Upper lobe of left lung (tissue), 6 donors: ENCODE measurements around the gene ARHGAP36. TPM values are rescaled to one million over a fixed set of nuclear protein-coding genes. Genes with fewer than 3 reads are reported as not detected.

Source experiments
- ATAC-seq, 2 donors: fragments of 200-7000 bp; cut with Tn5 transposase; one replicate each; pipeline ENCODE4 v1.9.1; 2022; ENCODE audit warnings: mild to moderate bottlenecking in 2 of 2, moderate library complexity in 2 of 2; ENCODE audit not compliant: low FRiP score in 2 of 2
- DNase-seq, 2 donors: peaks; one replicate each; pipeline ENCODE4 v3.0.0-alpha.2; 2019 to 2020
- H3K27ac ChIP-seq, 4 donors: fragments of 200-600 bp; sonication (generic); one replicate each; pipeline ENCODE4 v1.5.1; 2016 to 2019
- H3K27me3 ChIP-seq, 4 donors: fragments of 200-600 bp; sonication (generic); one replicate each; pipeline ENCODE4 v1.5.1; 2017 to 2019
- H3K36me3 ChIP-seq, 4 donors: fragments of 200-600 bp; sonication (generic); one replicate each; pipeline ENCODE4 v1.5.1; 2016 to 2019
- H3K4me1 ChIP-seq, 4 donors: fragments of 200-600 bp; sonication (generic); one replicate each; pipeline ENCODE4 v1.5.1; 2018 to 2019
- H3K4me3 ChIP-seq, 4 donors: fragments of 200-600 bp; sonication (generic); one replicate each; pipeline ENCODE4 v1.5.1; 2017 to 2019; ENCODE audit warnings: mild to moderate bottlenecking in 2 of 4, moderate library complexity in 1 of 4
- H3K9me3 ChIP-seq, 4 donors: fragments of 200-600 bp; sonication (generic); one replicate each; pipeline ENCODE4 v1.5.1; 2018 to 2019
- EP300 ChIP-seq, 4 donors: sonication (generic); formaldehyde crosslinking; IDR thresholded peaks; one replicate each; pipeline ENCODE4 v1.5.1; 2017; ENCODE audit warnings: antibody characterized with exemption in 4 of 4, control low read depth in 2 of 4
- POLR2A ChIP-seq, 4 donors: fragments of 450-650 bp; IDR thresholded peaks; one replicate each; pipeline ENCODE4 v1.5.1; 2016 to 2017; ENCODE audit warnings: antibody characterized with exemption in 4 of 4, mild to moderate bottlenecking in 2 of 4
- POLR2AphosphoS5 ChIP-seq, 2 donors: sonication (generic); formaldehyde crosslinking; IDR thresholded peaks; one replicate each; pipeline ENCODE4 v1.5.1; 2017; ENCODE audit warnings: antibody characterized with exemption in 2 of 2
- WGBS, 2 donors: methylation state at CpG; one replicate each; pipeline ENCODE4 v1.1.5; 2017 to 2018; 5-methylcytosine and 5-hydroxymethylcytosine counted together
- total RNA-seq, 6 donors: library from RNA; depleted of rRNA in 4 of 6; stranded (reverse); fragments of >200 nt in 4 of 6; gene quantifications; one replicate each; pipeline versions ENCODE4 v1.1.0 to v1.2.1, GENCODE V29; 2016 to 2021
- TF ChIP-seq, protein P1 (sequence below), 6 experiments: fragments of 450-650 bp in 4 of 6; fragments of 200-600 bp in 2 of 6; sonication (generic) in 2 of 6; IDR thresholded peaks; one replicate each; pipeline ENCODE4 v1.5.1; 2016 to 2019; ENCODE audit warnings: antibody characterized with exemption in 6 of 6
- donor health status: DM: no; HTN: no; CAD: no; lungs with moderate emphysema.
- donor health status: DM: no; HTN: yes; CAD: no; lungs with severe emphysema.

The ARHGAP36 gene
- total RNA-seq, 6 donors from 2014 or later, result not detected

DNA sequence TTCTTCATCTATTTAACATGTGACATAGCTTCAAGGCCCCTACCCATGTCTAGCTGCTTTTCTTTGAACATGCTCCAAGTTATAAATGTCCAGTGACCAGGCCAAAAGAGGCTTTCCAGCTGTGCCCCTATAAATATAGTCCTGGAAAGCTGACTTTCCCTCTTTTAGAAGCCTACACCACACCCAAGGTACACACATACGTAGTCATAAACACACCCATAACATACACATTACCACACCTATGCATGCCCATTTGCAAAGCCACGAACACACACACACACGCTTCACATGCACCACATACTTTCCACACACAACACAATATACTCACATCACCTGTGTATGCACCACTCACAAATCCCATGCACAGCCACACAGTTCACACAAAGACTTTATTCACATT lies 2.0 kb downstream of the ARHGAP36 start:
- no peak overlapping the region for H3K4me3 ChIP-seq
- H3K36me3 ChIP-seq, result no peaks in the 10 kb centered on the region
- H3K27ac ChIP-seq, result no peak overlapping the region
- H3K27me3 ChIP-seq, result peaks cover 0 to 10% (median 0%) of the 10 kb centered on the region in 4 donors
- DNase-seq (no peak), ATAC-seq (no peak)
- no peak for TF ChIP-seq POLR2A (IDR thresholded peaks at IDR 0.05)
- TF ChIP-seq, protein P1, sequence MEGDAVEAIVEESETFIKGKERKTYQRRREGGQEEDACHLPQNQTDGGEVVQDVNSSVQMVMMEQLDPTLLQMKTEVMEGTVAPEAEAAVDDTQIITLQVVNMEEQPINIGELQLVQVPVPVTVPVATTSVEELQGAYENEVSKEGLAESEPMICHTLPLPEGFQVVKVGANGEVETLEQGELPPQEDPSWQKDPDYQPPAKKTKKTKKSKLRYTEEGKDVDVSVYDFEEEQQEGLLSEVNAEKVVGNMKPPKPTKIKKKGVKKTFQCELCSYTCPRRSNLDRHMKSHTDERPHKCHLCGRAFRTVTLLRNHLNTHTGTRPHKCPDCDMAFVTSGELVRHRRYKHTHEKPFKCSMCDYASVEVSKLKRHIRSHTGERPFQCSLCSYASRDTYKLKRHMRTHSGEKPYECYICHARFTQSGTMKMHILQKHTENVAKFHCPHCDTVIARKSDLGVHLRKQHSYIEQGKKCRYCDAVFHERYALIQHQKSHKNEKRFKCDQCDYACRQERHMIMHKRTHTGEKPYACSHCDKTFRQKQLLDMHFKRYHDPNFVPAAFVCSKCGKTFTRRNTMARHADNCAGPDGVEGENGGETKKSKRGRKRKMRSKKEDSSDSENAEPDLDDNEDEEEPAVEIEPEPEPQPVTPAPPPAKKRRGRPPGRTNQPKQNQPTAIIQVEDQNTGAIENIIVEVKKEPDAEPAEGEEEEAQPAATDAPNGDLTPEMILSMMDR (IDR thresholded peaks at IDR 0.05), result no peak
- TF ChIP-seq POLR2AphosphoS5 (IDR thresholded peaks at IDR 0.05), result no peak
- no peak for TF ChIP-seq EP300 (IDR thresholded peaks at IDR 0.05)
- no peaks in the 10 kb centered on the region for H3K9me3 ChIP-seq
- peaks cover 0 to 6% (median 0%) of the 10 kb centered on the region in 4 donors for H3K4me1 ChIP-seq
- WGBS, 2 donors, result 92 to 93% methylated on average over 3 of the region's 3 CpGs

DNA sequence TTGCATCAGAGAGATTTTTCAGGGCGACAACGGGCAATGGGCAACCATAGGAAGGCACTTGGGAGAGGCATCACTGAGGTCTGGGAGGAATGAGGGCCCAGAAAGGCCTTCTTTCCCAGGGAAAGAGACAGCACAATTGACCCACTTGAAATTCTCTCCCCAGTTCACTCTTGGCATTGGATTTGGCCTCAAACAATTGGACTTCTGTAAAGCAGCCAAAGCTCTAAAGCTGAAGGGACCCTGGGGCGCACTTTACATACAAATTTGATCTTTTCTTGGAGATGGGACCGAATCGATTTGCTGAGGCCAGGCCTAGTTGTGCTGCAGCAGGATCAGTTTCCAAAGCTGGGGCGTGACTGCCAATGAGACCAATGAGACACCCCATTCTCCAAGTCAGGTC lies 3.2 kb downstream of the ARHGAP36 start:
- Histone ChIP-seq H3K4me3 (no peak overlapping the region), H3K4me1 (peaks cover 0 to 6% (median 0%) of the 10 kb centered on the region in 4 donors), H3K36me3 (no peaks in the 10 kb centered on the region), H3K27ac (no peak overlapping the region), H3K27me3 (peaks cover 0 to 10% (median 0%) of the 10 kb centered on the region in 4 donors), H3K9me3 (no peaks in the 10 kb centered on the region)
- ATAC-seq (no peak), DNase-seq (no peak)
- 85 to 100% methylated on average over 1 to 6 of the region's 6 CpGs for WGBS, 2 donors
- no peak for TF ChIP-seq EP300 (IDR thresholded peaks at IDR 0.05)
- TF ChIP-seq POLR2A (IDR thresholded peaks at IDR 0.05), result no peak
- TF ChIP-seq, protein P1 (IDR thresholded peaks at IDR 0.05), result no peak
- no peak for TF ChIP-seq POLR2AphosphoS5 (IDR thresholded peaks at IDR 0.05)

DNA sequence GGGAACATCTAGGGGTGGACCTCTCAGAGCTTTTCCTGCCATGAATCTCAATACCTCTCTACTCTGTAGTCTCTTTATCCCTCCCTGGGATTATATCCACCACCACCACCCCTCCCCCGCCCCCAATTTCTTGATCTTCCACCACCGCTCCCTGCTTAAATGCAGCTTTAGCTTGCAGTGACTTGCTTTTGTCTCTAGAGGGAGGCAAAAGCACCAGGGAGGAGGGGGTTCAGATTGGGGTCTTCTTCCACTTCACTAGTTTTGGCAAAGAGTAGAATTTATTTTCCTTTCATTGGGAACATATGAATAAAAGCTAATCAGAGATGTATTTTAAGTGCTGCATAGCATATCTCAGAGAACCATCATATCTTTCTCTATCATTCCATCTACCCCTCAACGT lies 5.5 kb downstream of the ARHGAP36 start:
- TF ChIP-seq POLR2AphosphoS5 (IDR thresholded peaks at IDR 0.05), result no peak
- no peak for TF ChIP-seq POLR2A (IDR thresholded peaks at IDR 0.05)
- TF ChIP-seq, protein P1 (IDR thresholded peaks at IDR 0.05), result no peak
- TF ChIP-seq EP300 (IDR thresholded peaks at IDR 0.05), result no peak
- 18 to 39% methylated on average over 2 to 3 of the region's 3 CpGs for WGBS, 2 donors
- Histone ChIP-seq H3K4me1 (no peaks in the 10 kb centered on the region), H3K4me3 (no peak overlapping the region), H3K27ac (no peak overlapping the region), H3K27me3 (peaks cover 0 to 5% (median 0%) of the 10 kb centered on the region in 4 donors), H3K9me3 (no peaks in the 10 kb centered on the region), H3K36me3 (no peaks in the 10 kb centered on the region)
- ATAC-seq (no peak), DNase-seq (no peak)

DNA sequence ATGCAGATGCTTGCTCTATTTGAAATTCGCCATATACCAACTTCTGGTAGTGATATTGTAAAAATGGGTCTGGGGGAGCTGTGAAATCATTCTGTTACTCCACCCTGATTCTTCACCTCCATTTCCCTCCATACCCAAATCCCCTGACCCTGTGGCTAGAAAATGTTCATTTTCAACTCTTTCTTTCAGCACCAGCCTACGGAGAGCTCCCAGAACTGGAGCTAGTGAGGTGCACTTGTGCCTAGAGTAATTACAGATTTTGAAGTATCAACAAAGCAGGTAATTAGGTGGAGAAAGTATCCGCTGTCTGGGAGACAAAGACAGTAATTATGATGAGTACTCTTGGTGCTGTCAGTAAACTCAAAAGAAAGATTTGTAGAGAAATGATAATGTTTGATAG lies 8.1 kb downstream of the ARHGAP36 start:
- Histone ChIP-seq H3K36me3 (no peaks in the 10 kb centered on the region), H3K9me3 (no peaks in the 10 kb centered on the region), H3K27me3 (peaks cover 0 to 5% (median 0%) of the 10 kb centered on the region in 4 donors), H3K4me3 (no peak overlapping the region), H3K27ac (no peak overlapping the region), H3K4me1 (no peaks in the 10 kb centered on the region)
- 64 to 69% methylated on average over 3 of the region's 3 CpGs for WGBS, 2 donors
- no peak for TF ChIP-seq EP300 (IDR thresholded peaks at IDR 0.05)
- no peak for ATAC-seq
- no peak for DNase-seq

DNA sequence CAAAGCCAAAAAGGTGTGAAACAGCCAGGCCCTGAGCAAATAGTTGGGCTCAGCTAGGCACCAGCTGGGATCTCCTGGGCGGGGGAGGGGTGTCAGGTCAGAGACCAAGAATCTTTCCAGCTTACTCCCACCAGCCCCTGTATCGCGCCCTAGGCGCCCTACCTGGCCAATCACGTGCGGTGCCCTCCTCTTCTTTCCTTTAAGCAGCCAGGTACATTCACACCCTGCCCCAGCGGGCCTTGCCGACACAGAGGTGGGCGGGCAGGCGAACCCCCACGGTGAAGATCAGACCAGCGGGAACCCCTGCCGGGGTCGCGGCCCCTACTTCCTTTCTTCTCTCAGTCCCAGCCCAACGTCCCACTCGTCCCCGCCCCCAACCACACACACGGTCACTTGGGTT lies 9.1 kb downstream of the ARHGAP36 start:
- Histone ChIP-seq H3K9me3 (no peaks in the 10 kb centered on the region), H3K36me3 (no peaks in the 10 kb centered on the region), H3K27ac (no peak overlapping the region), H3K4me1 (no peaks in the 10 kb centered on the region), H3K4me3 (no peak overlapping the region), H3K27me3 (peaks cover 0 to 5% (median 0%) of the 10 kb centered on the region in 4 donors)
- DNase-seq, result peak in 1 of 2 donors; percentile 45
- no peak for TF ChIP-seq POLR2AphosphoS5 (IDR thresholded peaks at IDR 0.05)
- no peak for TF ChIP-seq POLR2A (IDR thresholded peaks at IDR 0.05)
- no peak for TF ChIP-seq EP300 (IDR thresholded peaks at IDR 0.05)
- TF ChIP-seq, protein P1 (IDR thresholded peaks at IDR 0.05), result no peak
- no peak for ATAC-seq
- WGBS, 2 donors, result 6 to 25% methylated on average over 17 to 19 of the region's 19 CpGs
